Activated naive CD8-positive, alpha-beta T cell treated with anti-CD3 and anti-CD28 coated beads, Interleukin-2, amount 50 U/mL, for 16 hours (primary cell): ENCODE results near the gene GPRC5C.
"Not testable (repeated sequence)": the region's sequence is repeated elsewhere in the genome, so short reads cannot be mapped to it uniquely, and the experiment has no call there.

ENCODE experiments used
- DNase-seq: peaks from one replicate; pipeline ENCODE4 v3.0.0-alpha.2; 2020; ENCODE audit warnings: low read depth, low spot score

The GPRC5C gene

DNA sequence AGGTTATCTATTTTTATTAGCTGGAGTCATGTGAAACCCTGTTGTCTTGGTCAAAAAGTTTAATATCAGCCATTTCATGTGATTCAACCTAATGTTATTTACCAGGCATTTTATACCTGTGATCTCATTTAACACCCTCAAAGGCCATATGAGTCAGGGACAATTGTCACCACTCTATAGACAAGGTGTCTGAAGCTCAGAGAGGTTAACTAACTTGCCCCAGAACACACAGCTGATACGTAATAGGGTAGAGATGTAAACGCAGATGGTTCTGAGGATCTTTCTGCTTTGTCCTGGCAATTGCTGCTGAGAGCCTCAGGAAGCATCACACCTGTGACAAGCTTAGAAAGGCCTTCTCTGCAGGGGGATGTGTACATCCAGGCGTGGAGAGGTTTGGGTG lies 39.5 kb downstream of the GPRC5C start:
- no peak for DNase-seq

DNA sequence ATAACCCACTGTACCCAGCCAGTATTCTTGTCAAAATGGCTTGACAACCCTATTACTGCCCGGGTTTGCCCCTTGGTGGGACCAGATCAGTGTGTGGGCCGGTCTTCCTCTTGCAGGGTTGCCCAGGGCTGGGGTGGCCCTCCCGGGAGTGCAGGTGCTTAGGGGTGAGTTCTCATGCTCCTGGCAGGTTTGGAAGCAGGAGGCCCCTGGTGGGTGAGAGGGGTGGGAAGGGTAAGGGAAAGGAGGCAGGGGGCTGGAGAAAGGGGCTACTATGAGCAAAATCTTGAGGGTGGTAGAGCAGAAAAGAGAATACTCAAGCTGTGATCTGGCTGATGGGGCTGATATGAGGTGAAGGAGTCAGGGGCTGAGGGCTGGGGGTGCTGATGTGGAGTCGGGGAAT lies 41.0 kb downstream of the GPRC5C start:
- DNase-seq, result no peak

DNA sequence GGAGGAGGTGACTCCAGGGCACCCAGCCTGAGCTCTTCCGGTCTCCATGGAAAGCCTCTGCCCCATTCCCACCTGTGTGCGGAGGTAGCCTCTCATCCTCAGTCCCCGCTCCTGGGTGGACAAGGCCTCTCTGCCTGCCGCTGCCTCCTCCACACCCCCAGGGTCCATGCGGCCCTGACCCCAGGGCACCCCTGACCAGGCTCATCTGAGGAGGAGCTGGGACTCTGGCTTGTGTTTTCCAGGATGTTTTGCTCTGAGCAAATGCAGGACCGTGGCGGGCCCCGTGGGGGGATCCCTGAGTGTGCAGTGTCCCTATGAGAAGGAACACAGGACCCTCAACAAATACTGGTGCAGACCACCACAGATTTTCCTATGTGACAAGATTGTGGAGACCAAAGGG lies 41.4 kb downstream of the GPRC5C start:
- no peak for DNase-seq

DNA sequence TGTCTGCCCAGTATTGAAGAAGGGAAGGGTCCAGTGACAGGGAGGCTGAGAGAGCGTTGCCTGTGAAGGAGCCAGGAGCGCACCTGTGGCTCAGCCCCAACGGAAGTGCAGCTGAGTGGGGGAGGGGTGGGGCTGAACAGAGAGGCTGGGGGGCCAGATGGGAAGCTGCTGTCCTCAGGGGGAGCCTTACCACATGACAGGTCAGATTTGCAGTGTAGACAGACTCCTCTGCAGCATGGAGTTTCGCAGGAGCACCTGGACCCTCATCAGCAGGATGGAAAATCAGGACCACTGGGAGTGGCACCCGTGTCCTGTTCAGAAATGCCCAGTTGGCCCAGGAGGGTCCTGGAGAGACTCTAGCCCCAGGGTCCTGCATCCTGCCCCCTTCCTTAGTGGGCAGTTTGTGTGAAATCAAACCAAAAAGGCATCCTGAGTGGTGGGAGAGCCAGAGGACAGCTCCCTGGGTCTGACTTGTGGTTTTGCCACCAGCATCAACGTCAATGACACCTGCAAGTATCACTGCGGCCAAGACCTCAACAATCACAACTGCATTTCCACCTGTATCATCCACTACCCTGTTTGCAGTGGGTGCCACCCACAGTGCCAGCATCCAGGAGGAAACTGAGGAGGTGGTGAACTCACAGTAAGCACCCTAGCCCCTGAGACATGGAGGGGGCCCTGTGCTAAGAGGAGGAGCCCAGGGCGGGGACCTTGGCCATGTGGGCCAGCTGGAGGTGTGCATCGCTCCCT lies 42.3 kb downstream of the GPRC5C start:
- no peak for DNase-seq

DNA sequence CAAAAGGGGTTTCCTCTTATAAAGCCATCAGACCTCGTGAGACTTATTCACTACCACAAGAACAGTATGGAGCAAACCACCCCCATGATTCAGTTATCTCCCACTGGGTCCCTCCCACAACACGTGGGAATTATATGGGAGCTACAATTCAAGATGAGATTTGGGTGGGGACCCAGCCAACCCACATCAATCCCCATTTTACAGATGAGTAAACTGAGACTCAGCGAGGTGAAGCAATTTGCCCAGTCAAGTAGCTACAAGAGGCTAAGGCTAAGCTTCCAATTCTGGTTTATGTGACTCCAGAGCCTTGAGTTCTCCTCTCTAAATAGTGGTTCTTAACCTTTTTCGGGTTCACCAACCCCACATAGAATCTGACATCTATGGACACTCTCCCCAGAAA lies 43.3 kb downstream of the GPRC5C start:
- DNase-seq, result no peak

DNA sequence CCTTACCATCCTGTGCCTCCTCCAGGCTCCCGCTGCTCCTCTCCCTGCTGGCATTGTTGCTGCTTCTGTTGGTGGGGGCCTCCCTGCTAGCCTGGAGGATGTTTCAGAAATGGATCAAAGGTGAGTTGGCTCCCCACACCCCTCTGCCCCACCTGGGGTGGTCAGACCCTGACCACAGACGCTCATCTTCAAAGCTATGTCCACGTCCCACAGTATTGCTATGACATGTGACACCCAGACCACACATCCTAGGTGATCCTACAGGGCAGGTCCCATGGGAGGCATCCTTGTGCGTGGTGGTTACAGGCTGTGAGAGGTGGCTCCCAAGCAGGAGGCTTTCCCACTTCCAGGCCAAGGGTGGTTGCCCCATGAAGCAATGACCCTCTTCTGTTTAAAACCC lies 45.5 kb downstream of the GPRC5C start:
- DNase-seq, result no peak

DNA sequence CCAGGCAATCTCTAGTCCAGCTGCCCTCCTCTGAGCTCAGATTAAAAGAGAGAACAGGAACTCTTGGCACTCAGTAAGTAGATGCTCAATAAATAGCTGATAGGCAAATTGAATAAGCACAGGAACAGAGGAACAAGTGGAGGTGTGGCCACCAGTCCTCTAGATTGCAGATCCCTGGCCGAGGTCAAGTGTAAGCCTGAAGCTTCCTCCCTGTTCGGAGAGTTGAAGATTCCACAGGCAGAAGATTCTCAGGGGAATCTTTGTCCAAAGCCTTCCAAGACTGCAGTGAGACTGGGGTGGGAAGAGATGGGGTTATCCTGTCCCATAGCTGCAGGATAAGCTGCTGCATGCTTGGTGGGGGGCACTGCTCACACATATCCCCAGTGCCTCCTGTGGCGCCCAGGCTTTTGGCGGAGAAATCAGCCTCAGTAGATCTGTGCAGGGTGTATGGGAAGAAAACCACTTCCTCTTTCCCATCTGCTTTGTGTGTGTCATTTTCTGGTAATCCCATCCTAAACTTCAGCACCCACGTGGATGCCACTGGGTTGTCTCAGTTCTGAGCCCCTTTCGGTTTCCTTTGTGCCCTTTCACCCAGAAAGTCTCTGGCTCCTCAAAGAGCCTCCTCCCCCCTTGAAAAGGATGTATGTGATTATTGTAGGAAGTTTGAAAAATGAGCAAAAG lies 46.7 kb downstream of the GPRC5C start:
- no peak for DNase-seq

DNA sequence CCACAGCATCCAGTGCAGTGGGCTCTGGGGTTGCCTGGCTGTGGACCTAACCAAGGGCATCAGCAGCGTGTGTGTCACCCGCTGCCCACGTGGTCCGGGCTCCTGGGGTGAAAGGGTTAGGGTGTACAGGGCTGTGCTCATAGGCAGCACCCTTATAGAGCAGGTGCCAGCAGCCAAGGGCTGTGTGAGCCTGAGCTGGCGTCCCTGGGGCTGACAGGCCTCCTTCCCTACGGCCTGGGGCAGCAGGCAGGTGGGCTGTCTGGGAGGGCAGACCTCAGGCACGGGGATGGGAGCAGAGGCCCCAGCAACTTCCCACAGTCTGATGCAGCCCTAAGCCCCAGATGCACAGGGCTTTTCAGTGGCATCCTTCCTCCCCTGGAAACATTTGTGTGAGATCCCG lies 48.4 kb downstream of the GPRC5C start:
- DNase-seq, result no peak

DNA sequence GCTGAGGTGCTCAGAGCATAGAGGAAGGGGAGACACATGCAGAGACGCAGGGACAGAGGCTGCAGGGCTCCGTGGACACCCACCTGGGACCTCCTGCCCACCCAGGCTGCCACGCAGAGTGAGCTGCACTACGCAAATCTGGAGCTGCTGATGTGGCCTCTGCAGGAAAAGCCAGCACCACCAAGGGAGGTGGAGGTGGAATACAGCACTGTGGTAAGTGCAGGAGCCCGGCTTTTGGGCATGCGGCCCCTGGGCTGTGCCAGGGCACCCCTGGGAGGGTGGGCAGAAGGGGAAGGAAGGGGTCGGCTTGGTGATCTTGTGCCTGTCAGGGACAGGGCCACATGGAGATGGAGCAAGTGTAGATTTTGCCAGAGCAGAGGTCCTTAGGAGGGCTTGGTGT lies 49.7 kb downstream of the GPRC5C start:
- no peak for DNase-seq

DNA sequence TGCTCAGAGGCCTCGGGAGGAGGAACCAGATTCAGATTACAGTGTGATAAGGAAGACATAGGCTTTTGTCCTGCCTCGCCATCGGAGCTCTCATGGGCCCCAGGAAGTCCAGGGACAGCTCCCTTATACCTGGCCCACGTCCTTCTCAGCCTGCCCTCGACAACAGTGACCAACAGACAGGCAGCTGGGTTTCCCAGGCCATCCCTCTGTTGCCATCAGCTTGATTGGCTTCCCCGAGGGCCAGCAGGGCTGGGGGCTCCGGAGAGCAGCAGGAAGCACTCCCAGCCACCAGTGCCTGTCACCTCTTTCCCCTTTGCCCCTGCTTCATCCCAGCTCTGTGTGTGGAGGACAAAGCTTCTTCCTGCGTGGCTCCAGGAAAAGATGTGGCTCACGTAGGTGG lies 52.2 kb downstream of the GPRC5C start:
- no peak for DNase-seq

DNA sequence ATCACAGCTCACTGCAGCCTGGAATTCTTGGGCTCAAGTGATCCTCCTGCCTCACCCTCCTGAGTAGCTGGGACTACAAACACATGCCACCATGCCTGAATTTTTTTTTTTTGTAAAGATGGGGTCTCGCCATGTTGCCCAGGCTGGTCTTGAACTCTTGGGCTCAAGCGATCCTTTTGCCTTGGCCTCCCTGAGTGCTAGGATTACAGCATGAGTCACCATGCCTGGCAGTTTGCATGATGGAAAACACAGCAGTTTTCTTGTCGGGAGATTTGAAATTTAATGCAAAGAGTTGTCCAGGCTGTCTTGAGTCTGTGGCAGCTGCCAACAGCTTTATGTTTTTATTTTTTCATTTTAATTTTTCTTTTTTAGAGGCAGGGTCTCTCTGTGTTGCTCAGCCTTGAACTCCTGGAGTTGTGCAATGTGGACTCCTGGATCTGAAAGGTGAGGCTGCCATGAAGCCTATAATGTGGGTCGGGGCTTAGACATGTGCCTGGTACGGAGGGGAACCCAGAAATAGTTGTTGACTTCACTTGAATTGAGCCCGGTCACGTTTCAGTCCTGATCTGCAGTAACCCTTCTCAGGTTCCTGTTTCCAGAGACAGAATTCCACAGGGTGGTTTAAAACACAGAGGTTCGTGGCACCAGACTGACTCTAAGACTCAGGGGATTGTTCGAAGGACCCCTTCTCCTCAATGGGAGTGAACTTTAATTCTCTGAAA lies 53.3 kb downstream of the GPRC5C start:
- DNase-seq, result no peak

DNA sequence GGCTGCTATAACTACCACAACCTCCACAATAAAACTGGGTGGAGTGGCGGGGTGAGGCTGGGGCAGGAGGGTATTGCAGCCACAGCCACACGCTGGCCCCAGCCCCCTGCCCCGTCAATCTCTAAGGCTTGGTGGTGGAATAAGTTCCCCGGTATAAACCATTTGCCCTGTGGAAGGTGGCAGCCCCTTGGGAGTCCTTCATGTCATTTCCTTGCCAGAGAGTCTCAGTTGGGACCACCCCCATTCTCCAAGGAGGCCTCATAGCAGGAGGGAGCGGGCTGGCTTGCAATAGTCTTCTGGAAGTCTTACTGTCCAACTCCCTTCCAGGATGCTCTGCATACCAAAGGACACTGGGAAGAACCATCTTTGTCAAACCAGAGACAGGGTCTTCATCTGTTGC lies 54.0 kb downstream of the GPRC5C start:
- no peak for DNase-seq

DNA sequence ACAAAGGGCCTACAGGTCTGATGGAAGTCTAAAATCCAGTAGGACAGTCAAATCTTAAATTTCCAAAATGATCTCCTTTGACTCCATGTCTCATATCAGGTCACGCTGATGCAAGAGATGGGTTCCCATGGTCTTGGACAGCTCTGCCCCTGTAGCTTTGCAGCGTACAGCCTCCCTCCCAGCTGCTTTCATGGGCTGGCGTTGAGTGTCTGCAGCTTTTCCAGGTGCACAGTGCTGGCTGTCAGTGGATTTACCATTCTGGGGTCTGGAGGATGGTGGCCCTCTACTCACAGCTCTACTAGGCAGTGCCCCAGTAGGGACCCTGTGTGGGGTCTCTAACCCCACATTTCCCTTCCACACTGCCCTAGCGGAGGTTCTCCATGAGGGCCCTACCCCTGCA lies 56.4 kb downstream of the GPRC5C start:
- not testable (repeated sequence) for DNase-seq

DNA sequence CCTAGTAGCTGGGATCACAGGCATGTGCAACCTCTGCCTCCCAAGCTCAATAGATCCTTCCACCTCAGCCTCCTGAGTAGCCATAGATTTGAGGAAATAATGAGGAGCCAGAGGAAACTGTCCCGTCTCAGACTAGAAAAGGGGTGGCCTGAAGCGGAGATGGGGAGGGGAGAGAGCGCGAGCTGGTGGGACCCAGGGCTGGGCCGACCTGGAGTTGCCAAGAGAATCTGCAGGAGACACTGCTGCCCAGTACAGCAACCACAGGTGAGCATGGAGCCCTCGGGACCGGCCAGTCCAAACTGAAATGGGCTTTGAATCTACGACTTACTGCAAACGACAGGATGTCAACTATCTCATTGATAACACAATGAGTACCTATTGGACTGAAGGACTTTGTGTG lies 58.8 kb downstream of the GPRC5C start:
- DNase-seq, result no peak

DNA sequence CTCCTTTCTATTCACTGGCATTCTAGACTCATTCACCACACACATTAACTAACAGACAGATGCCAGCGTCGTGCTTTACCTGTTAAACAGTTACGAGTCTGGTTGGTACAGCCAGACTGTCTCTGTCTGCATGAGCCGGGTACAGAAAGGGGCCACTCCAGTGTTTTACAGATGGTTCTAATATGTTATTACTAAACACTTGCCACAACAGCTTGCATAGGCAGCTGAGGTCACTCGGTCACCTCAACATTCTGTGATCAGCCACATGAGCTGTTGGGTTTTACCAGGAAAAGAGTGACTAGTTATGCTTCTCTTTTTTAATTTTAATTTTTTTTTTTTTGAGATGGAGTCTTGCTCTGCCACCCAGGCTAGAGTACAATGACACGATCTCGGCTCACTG lies 59.7 kb downstream of the GPRC5C start:
- DNase-seq, result no peak

DNA sequence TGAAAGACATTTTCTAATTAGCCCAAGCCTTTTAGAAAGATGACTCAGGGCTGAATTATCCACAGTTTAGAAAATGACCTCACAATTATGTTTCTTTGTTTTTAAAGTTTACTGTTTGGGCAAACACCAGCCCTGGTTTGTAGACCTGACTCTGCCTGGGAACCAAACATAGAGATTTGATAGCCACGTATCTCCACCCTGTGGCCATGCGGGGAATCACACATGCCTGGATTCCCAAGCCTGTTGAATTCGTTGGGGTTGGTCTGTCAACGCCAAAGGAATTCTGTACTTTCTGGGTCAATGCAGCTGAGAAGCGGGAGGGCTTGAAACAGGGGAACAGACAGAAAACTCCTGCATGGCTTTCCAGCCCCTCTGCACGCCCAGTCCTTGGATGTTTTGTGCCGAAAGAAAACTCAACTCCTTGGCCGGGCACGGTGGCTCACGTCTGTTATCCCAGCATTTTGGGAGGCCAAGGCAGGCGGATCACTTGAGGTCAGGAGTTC lies 61.5 kb downstream of the GPRC5C start:
- peak; percentile 26 for DNase-seq
